Activated CD4-positive, alpha-beta T cell treated with anti-CD3 and anti-CD28 coated beads, Interleukin-2, amount 50 U/mL, for 4 hours (primary cell): Measurements from ENCODE around the gene BCL3.

Source experiments
- DNase-seq, 2 experiments: peaks; one replicate each; pipeline ENCODE4 v3.0.0-alpha.2; 2020

The BCL3 gene

DNA sequence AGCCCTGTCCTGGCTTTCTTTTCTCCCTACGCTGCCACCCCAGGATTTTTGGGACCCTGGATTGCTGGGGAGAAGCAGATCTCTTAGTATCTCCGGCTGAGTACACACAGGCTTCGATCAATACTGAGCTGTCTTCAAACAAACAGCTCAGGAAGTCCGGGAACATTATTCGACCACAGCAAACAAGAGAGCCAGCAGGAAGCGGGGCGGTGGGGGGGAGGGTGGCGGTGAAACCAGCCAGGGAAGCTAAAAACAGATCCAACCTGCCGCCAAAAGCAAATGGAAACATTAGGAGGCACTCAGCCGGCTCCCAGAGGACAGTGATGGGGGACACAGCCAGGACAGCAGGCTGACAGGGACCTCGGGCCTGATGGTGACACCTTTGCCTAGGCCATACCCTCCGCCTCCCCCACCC lies 48.2 kb downstream of the BCL3 start:
- no peak for DNase-seq

DNA sequence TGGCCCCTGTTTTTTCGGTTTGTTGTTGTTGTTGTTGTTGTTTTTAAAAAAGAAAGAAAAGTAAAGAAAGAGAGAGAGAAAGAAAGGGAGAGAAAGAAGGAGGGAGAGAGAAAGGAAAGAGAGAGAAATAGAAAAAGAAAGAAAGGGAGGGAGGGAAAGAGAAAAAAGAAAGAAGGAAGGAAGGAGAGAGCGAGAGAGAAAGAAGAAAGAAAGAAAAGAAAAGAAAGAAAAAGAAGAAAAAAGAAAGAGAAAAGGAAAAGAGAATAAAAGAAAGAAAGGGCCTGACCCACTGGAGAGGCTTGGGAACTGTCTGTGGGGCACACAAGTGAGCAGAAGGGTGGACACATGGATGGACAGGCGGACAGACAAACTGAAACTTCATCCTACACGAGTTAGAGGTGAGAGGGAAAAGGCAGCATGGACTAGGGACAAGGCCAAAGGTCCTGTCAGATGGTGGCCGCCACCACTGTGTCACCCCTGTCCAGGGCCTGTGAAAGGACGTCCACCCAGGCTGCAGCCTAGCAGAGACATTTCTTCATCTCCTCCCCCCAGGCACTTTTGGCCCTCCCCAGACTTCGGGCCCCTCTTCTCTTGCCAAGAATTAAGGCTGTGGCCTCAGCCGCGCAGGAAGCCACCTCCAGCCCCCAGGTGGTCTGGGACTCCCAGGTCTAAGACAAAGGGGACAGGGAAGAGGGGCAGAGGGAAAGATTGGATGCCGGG lies 51.3 kb downstream of the BCL3 start:
- no peak for DNase-seq

DNA sequence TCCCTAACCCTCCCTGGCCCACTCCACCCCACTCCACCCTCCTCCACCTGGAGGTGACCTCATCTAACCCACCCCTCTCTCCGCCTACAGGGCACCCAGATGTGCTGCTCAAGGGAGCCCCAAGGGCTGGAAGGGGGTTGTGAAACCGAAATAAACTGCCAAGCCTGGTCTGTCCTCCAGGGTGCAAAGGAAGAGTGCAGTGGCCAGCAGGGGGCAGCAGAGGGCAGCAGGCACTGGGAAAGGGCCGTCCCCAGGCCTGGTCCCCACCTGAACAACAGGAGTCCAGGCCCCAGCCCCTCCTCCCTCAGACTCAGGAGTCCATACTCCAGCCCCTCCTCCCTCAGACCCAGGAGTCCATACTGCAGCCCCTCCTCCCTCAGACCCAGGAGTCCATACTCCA lies 52.0 kb downstream of the BCL3 start:
- DNase-seq: peak; percentile 80 to 81

DNA sequence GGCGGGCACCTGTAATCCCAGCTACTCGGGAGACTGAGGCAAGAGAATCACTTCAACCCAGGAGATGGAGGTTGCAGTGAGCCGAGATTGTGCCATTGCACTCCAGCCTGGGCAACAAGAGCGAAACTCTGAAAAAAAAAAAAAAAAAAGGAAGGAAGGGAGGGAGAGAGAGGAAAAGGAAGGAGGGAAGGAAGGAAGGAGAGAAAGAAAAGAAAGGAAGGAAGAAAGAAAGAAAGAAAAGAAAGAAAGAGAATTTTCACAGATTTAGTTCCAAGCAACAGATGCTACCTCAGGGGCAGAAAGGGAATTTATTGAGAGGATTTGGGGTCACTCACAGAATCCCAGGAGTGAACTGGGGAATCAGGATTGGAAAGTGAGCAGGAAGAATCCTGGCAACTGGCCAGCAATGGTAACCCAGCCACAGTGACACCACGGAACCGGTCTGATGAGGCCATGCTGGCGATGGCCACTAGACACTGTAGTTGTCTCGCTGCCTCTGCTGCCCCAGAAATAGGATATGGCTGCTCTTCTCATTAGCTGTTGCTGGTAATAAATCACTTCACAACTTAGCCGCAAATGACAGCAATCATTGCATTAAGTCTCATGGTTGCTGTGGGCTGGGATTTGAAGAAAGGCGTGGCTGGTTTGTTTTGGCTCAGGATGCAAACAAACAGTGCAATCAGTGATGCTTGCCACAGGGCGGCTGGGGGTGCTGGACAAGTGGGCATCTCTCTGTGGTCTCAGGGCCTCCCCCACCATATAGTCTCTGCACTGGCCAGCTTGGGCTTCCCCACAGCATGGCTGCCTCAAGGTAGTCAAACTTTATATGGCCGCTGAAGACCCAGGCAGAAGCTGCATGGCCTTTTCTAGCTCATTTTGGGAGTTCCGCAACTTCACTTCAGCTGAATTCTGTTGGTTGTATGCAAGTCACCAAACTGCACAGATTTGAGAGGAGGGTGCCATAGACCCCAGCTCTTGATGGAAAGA lies 55.2 kb downstream of the BCL3 start:
- DNase-seq: no peak

DNA sequence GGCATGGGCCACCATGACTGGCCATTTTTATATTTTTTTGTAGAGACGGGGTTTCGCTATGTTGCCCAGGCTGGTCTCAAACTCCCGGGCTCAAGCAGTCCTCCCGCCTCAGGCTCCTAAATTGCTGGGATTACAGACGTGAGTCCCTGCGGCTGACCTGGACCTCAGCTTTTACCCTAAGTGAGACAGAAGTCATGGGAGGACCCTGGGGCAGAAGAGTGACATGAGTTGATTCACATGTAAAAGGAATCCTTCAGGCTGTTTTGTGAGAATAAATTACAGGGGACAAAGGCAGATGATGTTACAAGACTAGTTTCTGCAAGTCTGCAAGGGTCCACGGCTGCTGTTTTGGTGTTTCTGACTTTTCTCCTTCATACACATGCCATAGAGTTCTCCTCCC lies 57.8 kb downstream of the BCL3 start:
- no peak for DNase-seq

DNA sequence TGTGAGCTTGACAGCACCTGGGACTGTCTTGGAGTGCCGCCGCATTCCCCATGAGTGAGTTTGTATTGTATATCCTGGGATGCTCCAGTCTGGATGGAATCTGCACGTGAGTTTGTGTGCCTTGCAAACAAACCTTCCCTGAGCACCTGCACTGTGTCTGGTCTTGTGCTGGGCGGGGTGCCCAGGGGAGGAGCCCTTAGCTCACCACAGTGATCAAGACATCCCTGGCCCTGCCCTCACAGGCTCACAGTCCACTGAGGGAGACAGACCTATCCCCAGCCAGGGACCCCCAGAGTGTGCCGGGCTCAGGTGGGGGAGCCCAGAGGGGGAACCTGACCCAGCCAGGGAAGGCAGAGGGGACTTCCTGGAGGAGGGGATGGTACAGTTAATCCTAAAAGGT lies 58.7 kb downstream of the BCL3 start:
- DNase-seq: no peak

DNA sequence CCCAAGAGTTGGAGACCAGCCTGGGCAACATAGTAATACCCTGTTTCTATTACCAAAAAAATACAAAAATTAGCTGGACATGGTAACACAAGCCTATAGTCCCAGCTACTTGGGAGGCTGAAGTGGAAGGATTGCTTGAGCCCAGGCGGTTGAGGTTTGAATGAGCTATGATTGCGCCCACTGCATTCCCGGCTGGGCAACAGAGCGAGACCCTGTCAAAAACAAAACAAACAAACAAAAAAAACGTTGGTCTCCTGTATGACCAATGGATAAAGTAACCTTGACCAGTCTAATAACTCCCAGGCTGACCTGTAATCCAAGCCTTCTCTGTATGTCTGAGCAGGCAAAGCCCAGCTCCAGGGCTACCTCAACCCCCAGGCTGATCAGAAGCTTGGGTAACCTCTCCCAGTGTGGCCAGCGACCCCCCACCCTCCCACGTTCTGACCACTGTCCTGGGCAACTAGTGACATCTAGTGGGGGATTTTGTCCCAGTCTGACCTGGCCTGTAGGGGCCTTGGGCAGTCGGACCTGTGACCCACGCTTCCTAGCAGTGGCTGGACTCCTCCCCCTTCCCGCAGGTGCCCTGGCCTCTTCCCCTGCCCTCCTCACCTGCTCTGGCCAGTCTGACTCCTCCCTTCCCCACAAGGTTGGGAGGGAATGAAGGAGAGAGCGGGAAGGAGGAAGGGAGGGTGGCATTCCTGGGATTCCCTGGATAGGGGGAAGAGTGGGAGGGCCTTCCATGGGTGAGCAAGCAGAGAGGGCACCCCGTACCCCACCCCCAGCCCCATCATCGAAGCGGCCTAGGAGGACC lies 59.3 kb downstream of the BCL3 start:
- no peak for DNase-seq

DNA sequence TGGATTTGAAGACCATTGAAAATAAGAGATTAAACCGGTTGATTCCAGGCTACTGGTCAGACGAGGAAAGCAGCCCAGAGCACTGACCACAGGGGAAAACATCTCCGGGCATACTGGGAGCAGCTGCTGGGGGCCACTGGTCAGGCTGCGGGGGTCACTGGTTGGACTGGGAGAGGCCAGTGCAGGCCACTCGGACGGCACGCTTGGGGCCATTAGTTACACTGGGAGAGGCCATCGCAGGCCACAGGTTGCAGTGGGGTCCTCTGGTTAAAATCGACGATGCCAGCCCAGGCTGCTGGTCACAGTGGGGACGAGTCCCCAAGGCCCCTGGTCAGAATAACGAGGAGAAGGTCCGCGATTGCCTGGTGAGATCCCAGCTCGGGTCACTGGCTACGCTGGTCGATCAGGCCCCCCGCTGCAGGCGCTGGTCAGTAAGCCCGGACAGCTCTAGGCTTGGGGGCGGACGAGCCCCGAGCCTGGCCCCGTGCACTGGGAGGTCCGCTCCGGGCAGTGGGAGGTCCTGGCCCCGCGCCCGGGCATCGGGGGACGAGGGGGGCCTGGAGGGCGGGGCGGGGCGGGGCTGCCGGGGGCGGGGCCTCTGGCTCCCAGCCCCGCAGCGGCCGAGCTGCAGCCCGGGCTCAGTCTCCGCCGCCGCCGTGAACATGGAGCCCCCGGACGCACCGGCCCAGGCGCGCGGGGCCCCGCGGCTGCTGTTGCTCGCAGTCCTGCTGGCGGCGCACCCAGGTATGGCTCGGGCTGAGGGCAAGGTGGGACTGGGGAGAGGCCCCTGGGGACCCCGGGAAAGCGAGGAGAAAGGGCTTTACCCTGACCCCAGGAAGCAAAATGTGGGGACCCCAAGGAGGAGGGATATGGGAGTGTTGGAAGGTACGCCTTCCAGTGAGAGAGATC lies 60.2 kb downstream of the BCL3 start, which contains the start of gene BCAM:
Gene BCAM, plus strand, starts transcription at position 641 of the 909 bp plus-strand sequence. Its CDS starts 22 bp downstream, at position 663.
- no peak for DNase-seq
